HEK293 (cell line): Measurements from ENCODE around the gene HUS1B.

Source experiments
- GFI1B ChIP-seq: fragments of 450-650 bp; formaldehyde crosslinking; IDR thresholded peaks from 2 replicates; pipeline ENCODE4 v1.5.1; 2016; ENCODE audit warnings: missing biosample characterization, missing genetic modification characterization
- KLF1 ChIP-seq: fragments of 450-650 bp; formaldehyde crosslinking; IDR thresholded peaks from 2 replicates; pipeline ENCODE4 v1.5.1; 2016; ENCODE audit warnings: missing biosample characterization, missing genetic modification characterization
- RBAK ChIP-seq: fragments of 450-650 bp; formaldehyde crosslinking; IDR thresholded peaks from 2 replicates; pipeline ENCODE4 v1.5.1; 2016; ENCODE audit warnings: missing biosample characterization, missing genetic modification characterization
- ZBTB17 ChIP-seq: fragments of 450-650 bp; formaldehyde crosslinking; IDR thresholded peaks from 2 replicates; pipeline ENCODE4 v1.5.1; 2016; ENCODE audit warnings: missing biosample characterization, missing genetic modification characterization
- ZNF658 ChIP-seq: fragments of 450-650 bp; formaldehyde crosslinking; IDR thresholded peaks from 2 replicates; pipeline ENCODE4; 2016; ENCODE audit warnings: missing biosample characterization, missing genetic modification characterization
- ZNF707 ChIP-seq: fragments of 450-650 bp; formaldehyde crosslinking; IDR thresholded peaks from 2 replicates; pipeline ENCODE4 v1.5.1; 2016; ENCODE audit warnings: missing biosample characterization, missing genetic modification characterization
- TF ChIP-seq, protein P1 (sequence below): fragments of 450-650 bp; formaldehyde crosslinking; IDR thresholded peaks from 2 replicates; pipeline ENCODE4 v1.5.1; 2016; ENCODE audit warnings: missing biosample characterization, missing genetic modification characterization, low read depth
- TF ChIP-seq, protein P2 (sequence below): fragments of 450-650 bp; formaldehyde crosslinking; IDR thresholded peaks from 2 replicates; pipeline ENCODE4 v1.5.1; 2016; ENCODE audit warnings: missing biosample characterization, missing genetic modification characterization
- TF ChIP-seq, protein P3 (sequence below): sonication (generic); formaldehyde crosslinking; IDR thresholded peaks from 2 replicates; pipeline ENCODE4 v1.8.1; 2022; ENCODE audit warnings: mild to moderate bottlenecking, moderate library complexity, missing genetic modification reagents
- TF ChIP-seq, protein P4 (sequence below): fragments of 450-650 bp; formaldehyde crosslinking; IDR thresholded peaks from 2 replicates; pipeline ENCODE4 v1.5.1; 2016; ENCODE audit warnings: missing biosample characterization, missing genetic modification characterization
- TF ChIP-seq, protein P5 (sequence below): fragments of 450-650 bp; formaldehyde crosslinking; IDR thresholded peaks from 2 replicates; pipeline ENCODE4 v1.5.1; 2016; ENCODE audit warnings: missing biosample characterization, missing genetic modification characterization

DNA sequence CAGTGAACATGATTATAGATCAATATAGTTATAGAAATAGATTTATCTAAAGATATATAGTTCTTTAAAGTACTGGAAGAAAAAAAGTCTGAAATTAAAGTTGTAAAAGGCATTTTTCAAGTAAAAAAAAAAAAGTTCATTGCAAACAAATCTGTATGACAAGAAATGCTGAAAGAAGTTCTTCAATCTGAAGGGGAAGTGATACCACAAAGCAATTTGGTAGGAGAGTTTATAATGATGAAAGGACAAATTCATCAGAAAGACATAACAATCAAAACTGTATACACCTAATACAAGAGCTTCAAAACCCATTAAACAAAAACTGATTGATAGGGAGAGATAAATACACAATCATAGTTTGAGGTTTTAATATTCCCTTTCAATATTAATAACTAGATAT lies 14.1 kb downstream of the HUS1B start:
- TF ChIP-seq ZNF658 (tag by site-specific recombination) (no peak), ZBTB17 (no peak), GFI1B (tag by site-specific recombination) (no peak), ZNF707 (tag by site-specific recombination) (no peak), RBAK (tag by site-specific recombination) (no peak), KLF1 (tag by site-specific recombination) (no peak)
- TF ChIP-seq, protein P1, sequence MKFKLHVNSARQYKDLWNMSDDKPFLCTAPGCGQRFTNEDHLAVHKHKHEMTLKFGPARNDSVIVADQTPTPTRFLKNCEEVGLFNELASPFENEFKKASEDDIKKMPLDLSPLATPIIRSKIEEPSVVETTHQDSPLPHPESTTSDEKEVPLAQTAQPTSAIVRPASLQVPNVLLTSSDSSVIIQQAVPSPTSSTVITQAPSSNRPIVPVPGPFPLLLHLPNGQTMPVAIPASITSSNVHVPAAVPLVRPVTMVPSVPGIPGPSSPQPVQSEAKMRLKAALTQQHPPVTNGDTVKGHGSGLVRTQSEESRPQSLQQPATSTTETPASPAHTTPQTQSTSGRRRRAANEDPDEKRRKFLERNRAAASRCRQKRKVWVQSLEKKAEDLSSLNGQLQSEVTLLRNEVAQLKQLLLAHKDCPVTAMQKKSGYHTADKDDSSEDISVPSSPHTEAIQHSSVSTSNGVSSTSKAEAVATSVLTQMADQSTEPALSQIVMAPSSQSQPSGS (tag by site-specific recombination) = no peak
- TF ChIP-seq, protein P2, sequence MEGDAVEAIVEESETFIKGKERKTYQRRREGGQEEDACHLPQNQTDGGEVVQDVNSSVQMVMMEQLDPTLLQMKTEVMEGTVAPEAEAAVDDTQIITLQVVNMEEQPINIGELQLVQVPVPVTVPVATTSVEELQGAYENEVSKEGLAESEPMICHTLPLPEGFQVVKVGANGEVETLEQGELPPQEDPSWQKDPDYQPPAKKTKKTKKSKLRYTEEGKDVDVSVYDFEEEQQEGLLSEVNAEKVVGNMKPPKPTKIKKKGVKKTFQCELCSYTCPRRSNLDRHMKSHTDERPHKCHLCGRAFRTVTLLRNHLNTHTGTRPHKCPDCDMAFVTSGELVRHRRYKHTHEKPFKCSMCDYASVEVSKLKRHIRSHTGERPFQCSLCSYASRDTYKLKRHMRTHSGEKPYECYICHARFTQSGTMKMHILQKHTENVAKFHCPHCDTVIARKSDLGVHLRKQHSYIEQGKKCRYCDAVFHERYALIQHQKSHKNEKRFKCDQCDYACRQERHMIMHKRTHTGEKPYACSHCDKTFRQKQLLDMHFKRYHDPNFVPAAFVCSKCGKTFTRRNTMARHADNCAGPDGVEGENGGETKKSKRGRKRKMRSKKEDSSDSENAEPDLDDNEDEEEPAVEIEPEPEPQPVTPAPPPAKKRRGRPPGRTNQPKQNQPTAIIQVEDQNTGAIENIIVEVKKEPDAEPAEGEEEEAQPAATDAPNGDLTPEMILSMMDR (tag by site-specific recombination) = no peak
- TF ChIP-seq, protein P3, sequence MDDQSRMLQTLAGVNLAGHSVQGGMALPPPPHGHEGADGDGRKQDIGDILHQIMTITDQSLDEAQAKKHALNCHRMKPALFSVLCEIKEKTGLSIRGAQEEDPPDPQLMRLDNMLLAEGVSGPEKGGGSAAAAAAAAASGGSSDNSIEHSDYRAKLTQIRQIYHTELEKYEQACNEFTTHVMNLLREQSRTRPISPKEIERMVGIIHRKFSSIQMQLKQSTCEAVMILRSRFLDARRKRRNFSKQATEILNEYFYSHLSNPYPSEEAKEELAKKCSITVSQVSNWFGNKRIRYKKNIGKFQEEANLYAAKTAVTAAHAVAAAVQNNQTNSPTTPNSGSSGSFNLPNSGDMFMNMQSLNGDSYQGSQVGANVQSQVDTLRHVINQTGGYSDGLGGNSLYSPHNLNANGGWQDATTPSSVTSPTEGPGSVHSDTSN = no peak
- TF ChIP-seq, protein P4, sequence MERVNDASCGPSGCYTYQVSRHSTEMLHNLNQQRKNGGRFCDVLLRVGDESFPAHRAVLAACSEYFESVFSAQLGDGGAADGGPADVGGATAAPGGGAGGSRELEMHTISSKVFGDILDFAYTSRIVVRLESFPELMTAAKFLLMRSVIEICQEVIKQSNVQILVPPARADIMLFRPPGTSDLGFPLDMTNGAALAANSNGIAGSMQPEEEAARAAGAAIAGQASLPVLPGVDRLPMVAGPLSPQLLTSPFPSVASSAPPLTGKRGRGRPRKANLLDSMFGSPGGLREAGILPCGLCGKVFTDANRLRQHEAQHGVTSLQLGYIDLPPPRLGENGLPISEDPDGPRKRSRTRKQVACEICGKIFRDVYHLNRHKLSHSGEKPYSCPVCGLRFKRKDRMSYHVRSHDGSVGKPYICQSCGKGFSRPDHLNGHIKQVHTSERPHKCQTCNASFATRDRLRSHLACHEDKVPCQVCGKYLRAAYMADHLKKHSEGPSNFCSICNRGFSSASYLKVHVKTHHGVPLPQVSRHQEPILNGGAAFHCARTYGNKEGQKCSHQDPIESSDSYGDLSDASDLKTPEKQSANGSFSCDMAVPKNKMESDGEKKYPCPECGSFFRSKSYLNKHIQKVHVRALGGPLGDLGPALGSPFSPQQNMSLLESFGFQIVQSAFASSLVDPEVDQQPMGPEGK = no peak
- TF ChIP-seq, protein P5, sequence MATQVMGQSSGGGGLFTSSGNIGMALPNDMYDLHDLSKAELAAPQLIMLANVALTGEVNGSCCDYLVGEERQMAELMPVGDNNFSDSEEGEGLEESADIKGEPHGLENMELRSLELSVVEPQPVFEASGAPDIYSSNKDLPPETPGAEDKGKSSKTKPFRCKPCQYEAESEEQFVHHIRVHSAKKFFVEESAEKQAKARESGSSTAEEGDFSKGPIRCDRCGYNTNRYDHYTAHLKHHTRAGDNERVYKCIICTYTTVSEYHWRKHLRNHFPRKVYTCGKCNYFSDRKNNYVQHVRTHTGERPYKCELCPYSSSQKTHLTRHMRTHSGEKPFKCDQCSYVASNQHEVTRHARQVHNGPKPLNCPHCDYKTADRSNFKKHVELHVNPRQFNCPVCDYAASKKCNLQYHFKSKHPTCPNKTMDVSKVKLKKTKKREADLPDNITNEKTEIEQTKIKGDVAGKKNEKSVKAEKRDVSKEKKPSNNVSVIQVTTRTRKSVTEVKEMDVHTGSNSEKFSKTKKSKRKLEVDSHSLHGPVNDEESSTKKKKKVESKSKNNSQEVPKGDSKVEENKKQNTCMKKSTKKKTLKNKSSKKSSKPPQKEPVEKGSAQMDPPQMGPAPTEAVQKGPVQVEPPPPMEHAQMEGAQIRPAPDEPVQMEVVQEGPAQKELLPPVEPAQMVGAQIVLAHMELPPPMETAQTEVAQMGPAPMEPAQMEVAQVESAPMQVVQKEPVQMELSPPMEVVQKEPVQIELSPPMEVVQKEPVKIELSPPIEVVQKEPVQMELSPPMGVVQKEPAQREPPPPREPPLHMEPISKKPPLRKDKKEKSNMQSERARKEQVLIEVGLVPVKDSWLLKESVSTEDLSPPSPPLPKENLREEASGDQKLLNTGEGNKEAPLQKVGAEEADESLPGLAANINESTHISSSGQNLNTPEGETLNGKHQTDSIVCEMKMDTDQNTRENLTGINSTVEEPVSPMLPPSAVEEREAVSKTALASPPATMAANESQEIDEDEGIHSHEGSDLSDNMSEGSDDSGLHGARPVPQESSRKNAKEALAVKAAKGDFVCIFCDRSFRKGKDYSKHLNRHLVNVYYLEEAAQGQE (tag by site-specific recombination) = no peak
